HG02970 (cell line): Measurements from ENCODE around the gene KRI1.
A peak's percentile ranks its signal among the peaks of the same experiment; 100 is the strongest.
"Not testable (repeated sequence)": the region's sequence is repeated elsewhere in the genome, so short reads cannot be mapped to it uniquely, and the experiment has no call there.

Experiments
- ATAC-seq: cut with Tn5 transposase; IDR thresholded peaks from one replicate; pipeline ENCODE4 v1.9.1; 2021; ENCODE audit warnings: mild to moderate bottlenecking, moderate library complexity, moderate number of reproducible peaks; ENCODE audit not compliant: unreplicated experiment, low FRiP score

Gene KRI1

DNA sequence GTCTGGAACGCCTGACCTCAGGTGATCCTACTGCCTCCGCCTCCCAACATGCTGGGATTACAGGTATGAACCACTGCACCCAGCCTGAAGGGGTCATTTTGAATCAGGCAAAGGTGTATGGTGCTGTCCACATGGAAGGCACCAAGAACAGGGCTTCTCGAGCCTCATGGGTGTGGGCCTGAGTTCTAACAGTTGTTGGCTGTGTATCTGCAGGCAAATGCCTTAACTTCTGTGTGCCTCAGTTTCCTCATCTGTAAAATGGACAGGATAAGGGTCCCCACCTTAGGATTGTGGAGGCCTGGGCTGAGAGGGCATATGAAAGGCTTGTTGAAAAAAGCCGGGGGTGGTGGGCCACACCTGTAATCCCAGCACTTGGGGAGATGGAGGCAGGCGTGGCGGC is 12.1 kb upstream of the KRI1 start:
- ATAC-seq = no peak

DNA sequence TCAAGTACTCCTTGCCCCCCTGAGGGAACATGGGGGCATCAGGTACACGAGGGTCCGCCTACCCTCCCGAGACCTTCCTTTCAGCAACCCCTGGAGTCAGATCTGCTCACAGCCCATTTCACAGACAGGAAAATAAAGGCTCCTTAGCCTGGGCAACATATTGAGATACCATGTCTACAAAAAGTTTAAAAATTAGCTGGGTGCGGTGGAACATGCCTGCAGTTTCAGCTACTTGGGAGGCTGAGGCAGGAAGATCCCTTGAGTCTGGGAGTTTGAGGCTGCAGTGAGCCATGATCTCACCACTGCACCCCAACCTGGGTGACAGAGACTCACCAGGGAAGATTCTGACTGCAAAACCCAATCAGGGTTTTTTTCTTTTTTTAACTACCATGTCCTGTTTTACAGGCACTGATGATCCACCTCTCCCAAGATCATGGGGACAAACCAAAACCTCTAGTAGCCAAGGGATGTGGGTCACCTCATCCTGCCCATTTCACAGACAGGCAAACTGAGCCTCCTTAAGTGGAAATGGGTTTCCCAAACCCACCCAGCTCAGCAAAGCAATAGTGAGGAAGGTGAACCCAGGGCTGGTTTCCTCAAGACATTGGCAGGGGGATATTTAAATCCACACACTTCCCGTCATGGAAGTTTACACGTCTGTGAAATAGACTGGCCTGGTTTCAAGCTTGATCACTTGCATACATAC is 9.4 kb upstream of the KRI1 start:
- ATAC-seq = no peak

DNA sequence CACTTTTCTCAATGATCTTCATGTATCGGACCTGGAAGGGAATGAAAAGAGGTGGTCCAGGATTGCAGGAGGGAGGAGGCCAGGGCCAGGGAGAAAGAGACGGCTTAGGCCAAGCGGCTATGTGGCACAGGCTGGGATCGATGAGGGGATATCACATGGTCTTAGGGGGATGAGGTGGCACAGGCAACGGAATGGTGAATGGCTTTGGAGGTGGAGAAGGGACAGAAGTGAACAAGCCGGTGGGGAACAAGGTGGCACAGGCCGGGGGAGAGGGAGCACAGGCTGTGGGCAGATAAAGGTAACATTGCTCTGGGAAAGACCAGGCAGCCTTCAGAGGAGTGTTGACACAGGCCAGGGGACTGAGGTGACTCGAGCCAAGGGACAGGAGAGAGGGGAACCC is 8.7 kb upstream of the KRI1 start:
- ATAC-seq = no peak

DNA sequence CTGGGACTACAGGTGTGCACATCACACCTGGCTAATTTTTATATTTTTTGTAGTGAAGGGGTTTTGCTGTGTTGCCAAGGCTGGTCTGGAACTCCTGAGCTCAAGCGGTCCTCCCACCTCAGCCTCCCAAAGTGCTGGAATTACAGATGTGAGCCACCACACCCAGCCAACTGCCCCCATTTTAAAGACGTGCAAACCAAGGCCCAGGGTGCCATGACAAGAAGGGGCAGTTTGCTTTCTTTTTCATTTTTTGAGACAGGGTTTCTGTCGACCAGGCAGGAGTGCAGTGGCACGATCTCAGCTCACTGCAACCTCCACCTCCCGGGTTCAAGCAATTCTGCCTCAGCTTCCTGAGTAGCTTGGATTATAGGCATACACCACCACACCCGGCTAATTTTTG is 8.0 kb upstream of the KRI1 start:
- ATAC-seq = not testable (repeated sequence)

DNA sequence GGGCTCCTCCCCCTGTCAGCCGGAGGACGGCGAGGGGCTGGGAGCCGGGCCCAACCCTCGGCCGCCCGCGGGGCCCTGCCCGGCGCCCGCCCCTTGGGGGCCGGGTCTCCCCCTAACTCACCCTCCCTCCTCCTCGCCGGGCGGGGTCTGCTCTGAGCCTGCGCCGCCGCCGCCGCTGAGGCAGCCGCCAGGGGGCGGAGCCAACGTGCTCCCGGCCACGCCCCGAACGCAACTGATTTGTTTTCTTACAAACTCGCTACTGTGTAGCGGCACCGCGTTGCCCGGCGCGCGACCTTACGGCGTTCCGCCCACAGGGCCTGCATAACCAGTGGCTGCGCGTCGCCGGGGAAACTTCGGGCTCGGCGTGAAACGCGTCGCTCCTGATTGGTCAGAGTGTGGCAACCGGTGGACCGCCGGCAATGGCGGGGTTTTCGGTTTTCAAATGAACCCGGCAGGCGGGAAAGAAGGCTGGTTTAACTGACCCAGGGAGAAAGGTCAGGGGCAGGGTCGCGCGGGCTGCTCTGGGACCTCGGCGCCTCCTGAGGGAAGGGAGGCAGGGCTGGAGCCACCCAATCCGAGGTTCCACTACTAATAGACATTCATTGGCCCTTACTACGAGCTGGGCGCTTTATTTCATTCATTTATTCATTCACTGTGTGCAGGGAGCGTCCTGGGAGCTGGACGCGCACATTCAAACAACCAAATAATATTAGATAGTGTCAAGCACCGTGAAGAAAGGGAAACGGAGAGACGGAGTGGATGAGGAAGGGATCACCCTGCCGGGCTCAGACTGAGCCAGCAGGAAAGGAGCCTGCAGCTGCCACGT is 3.2 kb upstream of the KRI1 start, which contains the start of gene CDKN2D:
CDKN2D (minus strand) TSS at position 154 of the 826 bp plus-strand sequence. CDS start 326 bp downstream, outside the sequence.
- ATAC-seq = peak; percentile 66

DNA sequence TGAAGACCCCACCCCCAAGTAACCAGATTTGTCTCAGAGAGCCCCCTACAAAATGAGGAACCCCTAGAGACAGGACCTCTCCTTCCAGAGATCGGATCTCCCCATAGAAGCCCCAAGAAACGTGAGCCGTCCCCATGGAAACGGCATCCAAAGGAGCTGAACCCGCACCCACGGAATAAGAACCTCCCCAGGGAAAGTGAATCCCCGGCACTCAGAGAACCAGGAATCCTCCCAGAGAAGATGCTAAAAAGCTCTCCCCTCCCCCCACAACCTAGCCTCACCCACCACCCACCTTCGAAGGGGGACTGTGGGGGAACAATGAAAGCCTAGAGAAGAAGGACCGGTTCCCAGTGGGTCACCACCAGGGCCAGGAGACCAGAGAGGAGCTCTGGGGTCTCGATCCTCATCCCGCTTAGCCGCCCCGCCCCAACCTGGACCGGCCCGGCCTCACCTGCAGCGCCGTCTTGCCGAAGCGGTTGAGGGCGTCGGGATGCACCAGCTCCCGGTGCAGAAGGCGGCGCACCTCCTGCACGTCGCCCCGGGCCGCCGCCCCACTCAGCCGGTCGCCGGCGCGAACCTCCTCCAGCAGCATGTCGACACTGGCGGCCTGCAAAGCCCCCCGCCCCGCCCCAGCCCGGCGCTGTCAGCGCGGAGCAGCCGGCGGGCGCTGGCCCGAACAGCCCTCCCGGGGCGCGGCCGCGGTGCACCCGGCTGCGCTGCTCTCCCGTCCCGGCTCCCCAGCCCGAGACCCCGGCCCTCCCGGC is 2.4 kb upstream of the KRI1 start:
- peak; percentile 0 for ATAC-seq

DNA sequence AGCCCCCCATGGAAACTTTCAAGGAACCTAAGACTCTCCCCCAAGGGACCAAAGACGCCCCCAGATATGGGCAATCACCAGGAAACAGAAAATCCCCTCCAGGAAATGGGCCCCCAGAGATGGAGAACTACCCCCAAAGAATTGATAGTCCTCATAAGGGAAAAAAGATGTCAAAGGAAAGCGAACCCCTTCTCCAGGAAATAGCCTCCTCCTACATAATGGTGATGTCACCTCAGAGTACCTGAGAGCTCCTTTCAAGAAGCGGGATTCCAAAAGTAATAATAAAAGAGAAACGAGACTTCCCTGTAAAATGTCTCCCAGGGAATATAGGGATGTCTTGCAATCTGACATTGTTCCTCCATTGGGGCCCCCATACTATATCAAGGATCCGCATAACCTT is 1.8 kb upstream of the KRI1 start:
- no peak for ATAC-seq

DNA sequence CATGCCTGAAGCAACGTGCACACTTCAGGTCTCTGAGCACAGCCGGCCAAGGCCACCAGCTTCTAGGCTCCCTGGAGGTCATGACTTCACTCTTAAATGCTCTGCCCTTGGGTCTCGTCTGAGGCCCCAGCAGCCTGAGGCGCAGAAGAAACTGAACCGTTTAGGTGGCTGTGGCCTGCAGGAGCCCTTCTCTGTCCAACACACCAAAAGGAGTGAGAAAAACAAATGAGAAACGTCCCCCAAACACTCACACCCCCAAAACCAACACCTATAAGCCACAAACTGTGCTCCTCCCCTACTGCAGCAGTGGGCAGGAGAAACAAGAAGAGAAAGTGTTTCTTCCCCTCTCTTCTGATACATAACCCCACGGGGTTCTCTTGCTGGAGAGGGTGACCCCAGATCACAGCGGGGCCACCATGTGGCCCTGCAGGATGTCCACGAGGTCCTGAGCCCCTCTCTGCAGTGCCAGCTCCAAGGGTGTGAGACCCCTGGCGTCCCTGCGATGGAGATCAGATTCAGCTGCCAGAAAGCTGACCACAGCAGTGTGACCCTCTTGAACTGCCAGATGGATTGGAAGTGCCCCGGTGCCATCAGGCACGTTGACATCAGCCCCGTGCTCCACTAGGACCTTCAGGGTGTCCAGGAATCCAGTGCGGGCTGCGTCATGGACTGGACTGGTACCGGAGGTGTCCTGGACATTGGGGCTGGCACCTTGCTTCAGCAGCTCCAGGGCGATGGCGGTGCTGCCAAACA is 1.0 kb upstream of the KRI1 start:
- no peak for ATAC-seq

DNA sequence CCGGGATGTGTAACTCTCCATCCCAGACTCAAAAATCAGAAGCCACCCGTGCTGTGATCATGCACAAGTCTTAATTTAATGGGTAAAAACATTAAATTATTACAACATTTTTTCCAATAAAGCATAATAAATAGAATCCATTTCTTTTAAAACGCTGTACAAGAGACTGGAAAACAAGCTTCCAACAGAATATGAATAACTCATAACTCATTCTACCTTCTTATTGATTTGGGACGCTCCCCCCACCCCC is 523 bp upstream of the KRI1 start:
- no peak for ATAC-seq

DNA sequence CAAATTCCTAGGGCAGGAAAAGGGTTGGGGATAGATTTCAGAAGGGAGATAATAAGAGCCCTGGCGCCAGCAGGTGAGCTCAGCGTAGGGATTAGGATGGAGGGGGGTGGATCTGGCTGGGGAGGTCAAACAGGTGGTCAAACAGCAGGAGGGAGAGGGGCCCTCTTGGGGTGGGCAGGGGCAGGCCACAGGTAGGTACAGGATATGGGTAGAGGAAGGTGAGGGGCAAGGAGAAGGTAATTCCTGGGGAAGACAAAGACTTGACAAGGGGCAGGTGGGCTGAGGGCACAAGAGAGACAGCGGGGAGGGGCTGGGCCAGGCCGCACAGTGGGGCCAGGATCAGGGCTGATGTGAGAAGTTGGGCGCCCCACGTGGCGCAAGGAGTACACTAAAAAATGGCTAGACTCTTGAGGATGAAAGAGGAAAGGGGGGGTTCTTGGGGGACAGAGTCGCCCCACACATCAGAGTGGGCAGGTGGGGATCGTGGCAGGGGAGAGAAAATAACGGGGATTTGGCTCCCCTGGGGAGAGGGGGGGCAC is 713 bp downstream of the KRI1 start:
- ATAC-seq = no peak

DNA sequence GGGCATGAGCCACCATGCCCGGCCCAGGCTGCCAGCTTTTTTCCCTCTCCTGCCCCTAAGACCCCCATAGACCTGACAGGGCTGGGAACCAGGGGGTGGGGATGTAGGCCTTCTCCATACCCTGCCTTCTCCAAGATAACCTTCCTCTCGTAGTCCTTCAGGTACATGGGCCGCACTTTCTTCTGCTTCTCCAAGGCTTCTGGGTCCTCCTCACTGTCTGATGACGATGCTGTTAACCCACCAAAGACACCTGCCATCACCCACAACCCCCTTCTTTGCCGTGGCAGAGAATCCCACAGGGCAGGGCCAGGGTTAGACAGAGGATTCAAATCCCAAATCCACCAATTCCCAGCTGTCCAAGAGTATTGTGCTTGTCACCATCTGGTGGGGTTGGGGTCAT is 3.2 kb downstream of the KRI1 start:
- no peak for ATAC-seq

DNA sequence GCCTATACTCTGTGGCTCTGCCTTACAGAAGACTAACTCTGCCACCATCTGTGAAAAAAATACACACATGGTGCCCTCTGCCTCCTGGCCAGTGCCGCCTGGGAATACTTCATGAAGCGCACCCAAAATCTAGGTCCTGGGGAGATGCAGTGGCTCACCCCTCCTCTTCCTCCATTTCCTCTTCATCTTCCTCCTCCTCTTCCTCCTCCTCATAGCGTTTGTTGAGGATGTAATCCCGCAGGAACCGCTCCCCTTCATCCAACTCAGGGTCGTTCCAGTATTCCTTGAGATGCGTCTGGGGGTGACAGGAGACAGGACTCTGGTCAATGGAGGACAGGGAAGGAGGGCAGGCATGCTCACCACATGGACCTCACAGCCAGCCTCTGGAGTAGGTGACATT is 5.7 kb downstream of the KRI1 start:
- no peak for ATAC-seq

DNA sequence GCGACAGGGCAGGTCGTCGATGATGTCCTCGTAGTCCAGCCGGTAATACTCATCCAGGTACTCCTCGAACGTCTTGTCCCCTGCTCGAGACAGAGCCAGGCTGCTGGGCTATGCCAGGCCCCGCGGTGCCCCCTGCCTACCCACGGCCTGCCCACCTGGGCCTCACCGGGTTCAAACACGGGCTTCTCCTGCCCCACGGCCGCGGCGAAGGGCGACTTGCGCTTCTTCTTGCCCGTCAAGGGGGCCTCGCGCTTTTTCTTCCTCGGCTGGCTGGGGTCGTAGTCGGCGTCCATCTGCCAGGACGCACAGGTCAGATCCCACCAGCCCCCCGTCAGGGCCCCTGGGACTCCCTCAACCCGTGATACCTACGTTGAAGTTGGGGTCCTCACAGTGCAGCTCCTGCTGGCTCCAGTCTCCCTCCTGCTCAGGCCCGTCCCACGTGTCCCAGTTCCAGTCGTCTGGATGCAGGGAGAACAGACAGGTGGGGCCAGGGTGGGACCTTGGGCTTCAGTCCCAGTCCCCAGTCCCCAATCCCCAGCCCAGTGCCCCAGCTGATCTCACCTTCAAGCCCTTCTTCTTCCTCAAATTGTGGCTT is 8.1 kb downstream of the KRI1 start:
- no peak for ATAC-seq

DNA sequence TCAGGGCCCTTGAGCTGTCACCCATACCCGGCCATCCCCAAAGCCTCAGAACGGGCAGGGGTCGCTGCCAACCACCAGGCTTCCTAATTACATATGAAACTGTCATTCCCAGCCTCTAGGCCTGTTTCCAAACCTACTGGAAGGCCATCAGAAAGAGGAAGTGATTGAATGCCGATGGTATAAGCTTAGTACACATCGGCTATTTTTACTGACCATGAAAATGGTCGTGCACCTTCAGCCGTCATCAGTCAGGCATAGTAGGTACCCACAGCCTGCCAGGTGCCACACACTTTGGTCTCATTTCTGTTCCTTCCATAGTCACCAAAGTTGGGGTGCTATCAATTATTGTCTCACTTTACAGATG is 10.2 kb downstream of the KRI1 start:
- no peak for ATAC-seq

DNA sequence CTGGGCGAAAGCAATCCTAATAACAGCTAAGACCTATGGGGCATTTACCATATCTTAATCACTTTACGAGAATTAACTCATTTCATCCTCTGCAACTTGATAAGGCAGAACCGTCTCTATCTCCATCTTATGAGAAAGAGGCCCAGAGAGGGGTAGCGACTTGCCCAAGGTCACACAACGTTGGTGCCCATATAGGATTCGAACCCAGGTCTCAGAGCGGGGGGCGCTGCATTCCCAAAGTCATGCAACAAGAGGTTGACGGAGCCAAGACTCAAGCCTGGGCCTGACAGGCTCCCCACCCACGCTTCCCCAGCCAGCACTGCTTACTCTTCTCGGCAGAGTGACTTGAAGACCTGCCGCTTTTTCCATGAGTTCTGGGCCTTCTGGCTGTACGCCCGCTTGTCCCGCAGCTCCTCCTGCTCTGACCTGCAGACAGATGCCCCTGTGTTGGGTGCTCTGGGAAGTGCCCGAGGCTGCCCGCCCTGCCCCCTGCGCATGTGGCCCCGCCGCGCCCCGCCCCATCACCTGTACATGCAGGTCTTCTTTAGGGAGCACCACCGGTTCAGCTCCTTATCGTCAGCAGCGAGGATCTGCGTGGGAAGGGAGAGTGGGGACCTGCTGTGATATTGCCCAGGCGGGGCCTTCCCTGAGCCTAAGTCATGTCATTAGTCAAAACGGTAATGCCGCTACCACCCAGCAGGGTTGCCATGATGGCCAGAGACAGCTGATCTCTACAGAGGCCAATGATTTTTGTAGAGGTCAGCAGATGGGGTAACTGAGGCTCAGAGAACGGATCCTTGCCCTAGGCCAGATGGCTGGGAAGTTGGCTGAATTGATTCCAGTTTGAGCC is 10.8 kb downstream of the KRI1 start:
- ATAC-seq = no peak

DNA sequence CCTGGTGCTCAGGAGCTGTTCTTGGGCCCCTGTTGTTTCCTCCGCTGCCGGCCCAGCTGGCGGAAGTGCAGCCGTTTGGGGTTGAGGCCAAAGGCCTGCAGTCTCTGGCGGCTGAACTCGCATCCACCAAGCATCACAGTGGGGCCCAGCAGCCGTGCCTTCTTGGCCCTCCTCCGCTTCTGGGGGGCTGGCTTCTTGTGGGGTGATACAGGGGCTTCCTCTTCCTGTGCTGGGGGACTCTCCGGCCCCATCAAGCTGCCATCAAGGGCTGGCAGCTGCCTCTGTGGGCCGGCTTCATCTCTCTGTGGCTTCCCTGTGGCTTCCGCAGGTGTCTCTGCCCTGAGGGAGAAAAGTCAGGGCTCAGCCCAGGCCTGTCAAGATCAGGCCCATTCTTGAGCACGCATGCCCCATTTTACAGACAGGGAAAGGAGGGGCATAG is 11.8 kb downstream of the KRI1 start:
- ATAC-seq = no peak

DNA sequence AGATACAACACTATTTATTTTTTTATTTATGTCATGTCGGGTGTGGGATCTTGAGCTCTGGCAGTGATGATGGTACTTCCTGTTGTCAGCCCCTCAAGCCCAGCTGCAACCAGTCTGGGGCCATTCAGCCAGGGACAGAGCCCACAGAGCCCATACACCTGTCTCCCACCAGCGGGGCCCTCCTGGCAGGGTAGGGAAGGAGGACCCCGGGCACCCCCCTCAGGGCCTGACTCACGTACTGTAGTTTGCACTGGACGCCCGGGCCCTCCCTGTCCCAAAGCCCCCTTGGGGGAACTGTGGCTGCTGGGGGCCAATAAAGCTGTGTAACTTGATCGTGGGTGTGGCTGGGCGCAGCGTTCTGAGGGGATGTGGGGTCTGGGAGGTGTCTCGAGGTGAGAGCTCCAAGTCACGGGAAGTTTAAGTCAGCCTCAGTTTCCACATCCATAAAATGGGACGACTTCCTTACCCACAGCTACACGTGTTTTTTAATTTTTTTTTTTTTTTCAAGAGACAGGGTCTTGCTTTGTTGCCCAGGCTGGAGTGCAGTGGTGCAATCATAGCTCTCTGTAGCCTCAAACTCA is 12.6 kb downstream of the KRI1 start:
- ATAC-seq = no peak

DNA sequence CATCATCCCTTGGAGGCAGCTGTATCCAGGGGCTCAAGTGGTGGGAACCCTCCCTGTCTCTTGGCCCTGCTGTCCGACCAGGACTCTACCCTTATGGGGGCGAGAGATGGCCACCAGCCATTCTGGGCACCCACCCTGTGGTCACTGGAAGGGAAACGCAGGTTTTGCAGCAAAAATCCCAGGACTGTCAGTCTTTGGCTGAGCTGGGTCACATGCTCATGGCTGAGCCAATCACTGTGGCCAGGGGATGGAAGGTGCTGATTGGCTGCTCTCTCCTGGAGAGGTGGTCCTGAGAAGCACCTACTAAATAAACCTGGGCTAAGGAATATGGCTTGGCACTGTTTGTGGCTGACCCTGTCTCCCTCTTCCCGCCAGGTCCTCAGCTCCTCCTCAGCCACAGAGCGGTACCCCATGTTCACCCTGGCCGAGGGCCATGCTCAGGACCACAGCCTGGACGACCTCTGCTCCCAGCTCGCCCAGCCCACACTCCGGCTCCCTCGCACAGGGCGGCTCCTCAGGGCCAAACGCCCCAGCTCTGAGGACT is 13.2 kb downstream of the KRI1 start:
- no peak for ATAC-seq
